HL-60/S4 (cell line): Measurements from ENCODE around the gene ATF3.

Experiments used
- in situ Hi-C: fragments of 300-500 bp; cut with MboI; formaldehyde crosslinking; loops from 2 replicates; pipeline ENCODE4 v1.14.3; 2022; ENCODE audit warnings: low sequenced_read_pairs

ATF3 gene, protein sequence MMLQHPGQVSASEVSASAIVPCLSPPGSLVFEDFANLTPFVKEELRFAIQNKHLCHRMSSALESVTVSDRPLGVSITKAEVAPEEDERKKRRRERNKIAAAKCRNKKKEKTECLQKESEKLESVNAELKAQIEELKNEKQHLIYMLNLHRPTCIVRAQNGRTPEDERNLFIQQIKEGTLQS

DNA sequence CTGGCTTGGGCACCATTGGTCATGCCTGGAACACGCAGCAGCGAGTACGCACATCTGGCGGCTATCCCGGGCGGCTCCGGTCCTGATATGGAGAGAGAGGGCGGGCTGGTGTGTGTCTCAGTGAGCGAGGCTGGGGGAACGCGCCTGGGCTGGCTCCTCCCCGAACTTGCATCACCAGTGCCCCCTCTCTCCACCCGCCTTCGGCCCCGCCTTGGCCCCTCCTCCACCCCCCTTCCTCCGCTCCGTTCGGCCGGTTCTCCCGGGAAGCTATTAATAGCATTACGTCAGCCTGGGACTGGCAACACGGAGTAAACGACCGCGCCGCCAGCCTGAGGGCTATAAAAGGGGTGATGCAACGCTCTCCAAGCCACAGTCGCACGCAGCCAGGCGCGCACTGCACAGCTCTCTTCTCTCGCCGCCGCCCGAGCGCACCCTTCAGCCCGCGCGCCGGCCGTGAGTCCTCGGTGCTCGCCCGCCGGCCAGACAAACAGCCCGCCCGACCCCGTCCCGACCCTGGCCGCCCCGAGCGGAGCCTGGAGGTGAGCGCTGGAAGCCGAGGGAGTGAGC, at the start of gene ATF3:
Gene ATF3, plus strand, starts transcription at position 370 of the 567 bp plus-strand sequence. CDS start 6,261 bp downstream, outside the sequence.
- in situ Hi-C loops, result no loop called here

DNA sequence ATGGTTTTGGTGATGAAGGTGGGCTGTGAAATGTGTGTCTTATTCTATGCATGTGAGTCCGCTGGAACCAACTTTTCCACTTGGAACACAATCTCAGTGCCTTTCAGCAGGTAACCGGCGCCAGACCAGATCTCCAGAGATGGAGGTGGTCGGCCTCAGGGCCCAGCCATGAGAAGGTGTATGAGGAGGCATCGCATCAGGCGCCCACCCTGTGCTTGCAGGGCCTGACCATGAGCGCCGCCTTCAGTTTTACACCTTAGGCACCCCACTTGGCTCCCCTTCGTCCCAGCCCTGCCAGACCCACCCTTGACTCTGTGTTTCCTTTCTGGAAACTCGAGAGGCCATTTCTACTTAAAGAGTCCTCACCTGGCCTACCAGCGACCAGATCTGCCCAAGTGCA, 48.6 kb upstream of the ATF3 start:
- in situ Hi-C loops, result no loop called here

DNA sequence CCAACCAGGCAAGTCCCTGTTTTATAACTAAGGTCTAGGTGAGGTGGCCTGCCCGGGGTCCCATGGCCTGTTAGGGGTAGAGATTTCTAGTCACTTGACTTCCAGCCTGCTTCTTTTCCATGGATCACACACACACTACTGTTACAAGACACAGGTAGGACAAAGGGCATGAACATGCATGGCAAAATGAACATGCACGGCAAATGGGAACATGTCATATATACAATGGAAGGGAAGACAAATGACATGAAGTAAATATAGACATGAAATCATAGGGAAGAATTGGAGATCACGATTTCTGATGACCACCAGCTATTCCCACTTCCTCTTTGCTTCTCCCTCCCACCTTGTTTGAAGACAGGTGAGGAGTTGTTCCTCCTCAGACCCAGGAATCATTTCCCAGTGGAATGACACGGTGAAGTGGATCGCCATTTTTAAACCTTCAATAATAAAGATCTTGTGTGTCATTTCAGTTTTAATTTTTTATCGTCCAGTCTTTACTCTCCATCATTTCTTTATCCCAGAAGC, 47.6 kb upstream of the ATF3 start:
- in situ Hi-C loops, result no loop called here

DNA sequence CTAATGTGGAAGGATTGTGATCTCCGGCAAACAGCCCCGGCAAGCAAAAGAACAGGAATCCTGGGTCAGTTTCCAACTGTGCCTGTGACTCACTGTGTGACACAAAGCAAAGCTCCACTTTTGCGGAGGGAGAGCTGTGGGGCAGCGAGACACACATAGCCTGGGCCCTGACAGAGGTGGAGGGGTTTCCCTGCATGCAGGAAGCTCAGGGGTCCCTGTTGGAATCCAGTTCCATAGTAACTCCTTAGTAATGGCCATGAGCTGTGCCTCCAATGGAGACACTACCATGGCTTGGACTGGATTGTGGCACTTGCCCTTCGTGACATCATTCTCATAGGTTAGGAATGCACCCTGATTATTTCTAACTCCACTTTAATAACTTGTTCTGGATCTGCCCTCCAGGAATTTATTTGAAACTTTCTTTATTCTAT, 47.0 kb upstream of the ATF3 start:
- in situ Hi-C loops, result no loop called here

DNA sequence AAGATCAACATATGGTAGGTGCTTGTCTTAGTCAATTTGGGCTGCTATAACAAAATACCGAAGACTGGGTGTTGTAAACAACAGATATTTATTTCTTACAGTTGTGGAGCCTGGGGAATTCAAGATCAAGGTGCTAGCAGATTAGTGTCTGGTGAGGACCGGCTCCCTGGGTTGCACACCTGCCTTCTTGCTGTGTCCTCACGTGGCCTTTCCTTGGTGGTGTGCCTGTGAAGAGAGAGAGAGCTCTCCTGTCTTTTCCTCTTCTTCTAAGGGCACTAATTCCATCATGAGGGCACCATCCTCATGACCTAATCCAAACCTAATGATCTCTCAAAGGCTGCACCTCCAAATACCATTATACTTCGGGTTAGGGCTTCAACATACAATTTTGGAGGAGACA, 45.8 kb upstream of the ATF3 start:
- in situ Hi-C loops, result no loop called here

DNA sequence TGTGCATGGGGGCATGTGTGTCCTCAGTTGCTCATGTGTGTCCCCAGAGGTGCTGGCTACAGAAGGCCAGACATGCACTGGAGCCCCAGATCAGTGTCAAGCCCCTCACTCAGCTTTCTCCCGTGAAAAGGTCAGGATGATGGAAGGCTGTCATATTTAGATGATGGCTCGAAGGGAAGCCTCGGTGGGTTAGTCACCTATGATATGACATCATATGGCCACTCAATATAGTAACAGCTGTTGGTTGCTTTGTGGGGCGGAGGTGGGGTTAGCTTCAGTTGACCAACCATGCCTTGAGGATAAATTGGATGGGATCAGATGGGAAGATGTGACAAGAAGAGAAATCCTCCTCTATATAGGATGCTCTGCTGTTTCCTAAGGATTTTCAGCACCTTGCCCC, 43.5 kb upstream of the ATF3 start:
- in situ Hi-C loops, result no loop called here

DNA sequence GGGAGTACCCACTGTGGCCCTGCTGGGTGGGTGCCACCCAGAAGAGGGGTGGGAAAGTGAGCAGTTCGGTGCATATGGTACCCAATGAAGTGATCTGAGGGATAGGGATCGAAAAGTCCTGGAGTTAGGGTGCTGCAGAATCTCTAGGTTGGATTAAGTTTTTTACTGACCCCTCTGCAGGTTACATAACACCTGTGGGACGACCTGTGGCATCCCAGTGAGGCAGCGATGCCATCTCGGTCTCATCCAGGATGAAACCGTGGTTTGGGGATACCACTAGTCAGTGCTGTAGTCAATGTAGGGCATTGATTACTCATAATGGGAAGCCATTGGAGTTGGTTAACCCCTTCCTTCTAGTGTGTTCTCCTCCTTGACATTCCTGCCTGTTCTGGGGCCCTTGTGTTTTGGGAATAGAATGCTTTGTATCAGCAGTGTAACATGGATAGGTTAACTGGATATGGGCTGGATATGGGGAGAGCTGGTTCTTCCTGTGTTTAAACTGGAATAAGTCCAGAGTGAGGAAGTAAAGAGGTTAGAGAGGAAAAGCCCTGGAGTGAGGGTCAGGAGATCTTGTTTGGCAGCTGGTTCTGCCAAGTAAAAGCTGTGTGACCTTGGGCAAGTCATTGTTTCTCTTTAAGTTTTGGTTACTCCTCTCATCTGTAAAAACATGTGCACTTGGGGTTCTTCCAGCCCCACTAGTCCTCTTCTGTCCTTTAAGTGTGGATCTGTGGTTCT, 42.8 kb upstream of the ATF3 start:
- in situ Hi-C loops, result no loop called here

DNA sequence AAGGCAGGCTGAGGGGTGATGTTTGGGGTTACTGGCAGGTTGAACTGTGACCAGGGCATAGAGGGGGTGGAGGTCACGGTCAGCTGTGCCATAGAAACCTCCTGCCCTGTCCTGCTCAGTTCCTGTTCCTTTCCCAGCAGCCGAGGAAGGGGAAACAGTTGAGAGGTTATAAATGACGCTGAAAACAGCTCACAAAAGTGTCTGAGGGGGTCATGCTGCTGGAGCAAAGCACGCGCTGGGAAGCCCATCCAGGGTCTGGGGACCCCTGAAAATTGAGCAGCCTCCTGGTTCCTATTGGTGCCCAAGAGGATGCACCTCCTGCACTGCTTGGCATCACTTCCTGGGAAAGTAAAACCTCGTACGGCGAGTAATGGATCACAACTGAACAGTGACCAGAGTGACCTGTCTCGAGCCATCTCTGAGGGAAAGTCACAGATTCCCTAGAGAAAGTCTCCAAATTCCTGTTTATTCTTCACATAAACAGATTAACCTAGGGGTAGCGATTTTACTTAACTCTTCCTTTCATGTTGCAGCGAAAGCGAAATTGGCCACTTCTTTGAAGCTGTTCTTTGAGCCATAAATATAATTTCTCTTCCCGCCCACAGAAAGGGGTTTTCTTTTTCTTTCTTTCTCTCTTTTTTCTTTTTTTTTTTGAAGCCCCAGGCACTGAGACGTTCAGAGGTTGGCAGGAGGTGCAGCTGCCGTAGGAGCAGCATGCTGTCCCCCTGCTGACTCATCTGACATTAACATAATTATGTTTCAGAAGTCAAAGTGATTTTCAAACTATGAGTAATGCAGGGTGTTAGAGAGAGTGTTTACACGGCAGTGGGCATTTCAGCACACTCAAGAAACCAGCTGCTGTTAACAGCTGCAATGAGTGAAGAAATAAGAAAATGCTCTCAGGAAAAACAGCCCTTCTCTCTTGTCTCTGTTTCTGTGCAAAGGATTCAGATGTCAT, 41.8 kb upstream of the ATF3 start:
- in situ Hi-C loops, result no loop called here

DNA sequence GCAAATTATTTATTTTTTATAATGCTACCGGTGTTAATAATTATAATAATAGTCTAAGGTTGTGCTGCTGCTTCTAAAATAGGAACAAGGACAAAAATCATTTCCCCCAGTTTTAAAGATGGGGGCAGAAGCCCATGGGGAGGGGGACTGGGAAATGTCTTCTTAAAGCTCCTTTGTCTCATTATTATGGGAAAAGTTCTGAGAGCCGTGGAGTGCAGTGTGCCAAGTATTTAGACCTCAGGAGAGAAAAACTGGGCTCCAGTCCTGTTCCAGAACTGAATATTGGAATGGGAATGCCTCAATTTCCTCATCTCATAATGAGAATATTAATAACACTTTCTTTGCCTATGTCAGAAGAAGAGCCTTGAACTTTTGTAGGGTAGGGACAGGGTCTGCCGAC, 40.9 kb upstream of the ATF3 start:
- in situ Hi-C loops, result no loop called here

DNA sequence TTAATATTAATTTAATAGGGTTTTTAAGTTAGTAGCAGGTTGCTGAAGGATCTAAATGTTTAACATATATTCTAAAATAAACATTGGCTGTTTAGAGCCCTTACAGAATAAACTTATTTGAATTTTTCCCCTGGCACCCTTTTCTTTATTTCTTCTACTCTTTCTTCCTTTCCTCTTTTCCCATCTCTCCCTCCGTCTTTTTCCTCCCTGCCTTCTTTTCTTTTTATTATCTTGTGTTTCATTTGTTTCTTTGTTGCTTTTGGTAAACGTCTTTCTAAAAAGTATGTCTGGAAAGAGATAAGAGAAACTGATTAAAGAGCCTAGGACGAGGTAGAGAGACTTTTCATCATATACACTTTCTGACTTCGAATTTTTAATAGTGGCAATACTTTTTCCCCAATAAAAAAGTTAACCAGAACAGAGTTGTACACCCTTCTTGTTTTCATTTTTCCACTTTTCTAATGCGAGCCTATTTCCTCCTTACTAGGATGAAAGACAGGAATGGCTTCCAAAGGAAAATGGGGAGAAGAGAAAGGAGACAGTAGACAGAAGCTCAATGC, 39.5 kb upstream of the ATF3 start:
- in situ Hi-C loops, result no loop called here

DNA sequence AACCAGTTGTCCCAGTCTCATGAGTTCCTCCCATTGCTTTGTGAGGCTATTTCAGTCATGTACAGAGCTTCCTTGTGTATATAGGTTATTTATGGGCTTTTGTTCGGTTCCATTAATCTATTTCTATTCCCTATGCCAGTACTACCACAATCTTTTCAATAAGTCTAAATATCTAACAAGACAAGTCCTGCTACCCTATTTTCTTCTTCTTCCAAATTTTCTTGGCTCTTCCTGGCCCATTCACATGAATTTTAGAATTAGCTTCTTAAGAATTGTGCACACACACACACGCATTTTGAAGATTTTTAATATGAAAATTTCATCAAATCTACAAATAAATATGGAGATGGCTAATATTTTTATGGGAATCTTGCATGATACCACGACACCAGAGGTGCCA, 33.8 kb upstream of the ATF3 start:
- in situ Hi-C loops, result no loop called here

DNA sequence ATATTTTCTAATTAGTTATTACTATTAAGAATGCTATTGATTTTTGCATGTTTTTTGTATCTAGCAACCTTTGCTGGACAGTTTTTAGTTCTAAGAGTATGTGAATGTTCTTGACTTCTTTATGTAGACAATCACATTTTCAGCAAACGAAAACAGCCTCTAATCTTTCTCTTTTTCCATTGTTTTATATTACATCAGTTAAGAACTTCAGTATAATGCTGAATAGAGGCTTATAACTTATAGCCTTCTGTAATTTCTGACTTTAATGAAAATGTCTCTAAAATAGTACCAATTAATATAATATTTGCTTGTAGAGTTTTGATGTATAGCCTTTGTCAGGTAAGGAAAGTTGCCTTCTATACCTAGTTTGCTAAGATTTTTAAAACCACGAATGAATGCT, 33.2 kb upstream of the ATF3 start:
- in situ Hi-C loops, result no loop called here

DNA sequence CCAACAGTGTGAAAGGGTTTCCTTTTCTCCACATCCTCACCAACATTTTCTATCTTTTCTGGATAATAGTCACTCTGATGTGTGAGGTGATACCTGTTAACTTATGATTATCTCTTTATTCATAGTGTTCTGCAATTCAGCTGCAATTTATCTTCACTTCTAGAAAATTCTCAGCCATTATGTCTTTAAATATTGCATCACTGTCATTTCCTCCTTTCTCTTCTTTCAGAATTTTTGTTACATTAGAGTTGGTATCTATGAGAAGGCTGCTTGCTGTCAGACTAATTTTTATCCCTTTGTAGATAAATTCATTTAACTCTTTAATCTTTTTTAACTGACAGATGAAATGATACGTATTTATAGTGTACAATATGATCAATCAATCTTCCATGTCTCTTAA, 30.5 kb upstream of the ATF3 start:
- in situ Hi-C loops, result no loop called here

DNA sequence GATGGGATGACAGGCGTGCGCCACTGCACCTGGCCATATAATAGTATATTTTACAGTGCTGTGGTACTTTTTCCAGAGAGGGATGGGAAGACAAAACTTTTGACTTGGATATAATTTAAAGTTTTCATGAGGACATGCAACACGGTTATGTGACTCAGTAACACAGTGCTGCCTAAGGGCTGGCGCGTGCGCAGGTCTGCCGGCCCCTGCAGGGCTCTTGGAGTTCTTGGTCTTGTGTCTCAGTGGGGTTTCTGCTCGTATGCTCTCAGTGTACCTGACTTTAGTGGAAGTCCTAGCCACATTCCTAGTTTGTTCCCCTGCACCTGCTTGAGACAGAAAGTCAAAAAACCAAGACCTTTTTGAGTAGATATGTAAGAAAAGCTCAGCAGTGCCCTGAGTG, 27.5 kb upstream of the ATF3 start:
- in situ Hi-C loops, result no loop called here

DNA sequence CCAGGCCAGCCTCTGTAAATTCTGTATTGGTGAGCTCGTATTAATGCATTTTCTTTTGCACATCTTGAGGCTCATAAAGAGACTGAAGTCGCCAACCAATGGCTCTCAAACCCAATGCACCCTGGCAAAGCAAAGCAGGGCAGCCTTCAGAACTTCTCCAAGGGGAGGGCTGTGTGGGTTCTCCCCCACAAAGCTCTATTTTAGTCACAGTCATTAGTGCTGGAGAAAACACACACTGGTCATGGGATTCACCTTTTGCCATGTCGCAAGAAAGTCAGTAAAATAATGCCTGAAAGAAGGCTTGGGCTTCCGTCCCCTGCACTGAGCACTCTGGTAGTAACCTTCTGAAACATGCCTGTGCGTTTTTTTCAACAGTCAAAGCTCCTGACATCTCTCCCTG, 26.3 kb upstream of the ATF3 start:
- in situ Hi-C loops, result no loop called here

DNA sequence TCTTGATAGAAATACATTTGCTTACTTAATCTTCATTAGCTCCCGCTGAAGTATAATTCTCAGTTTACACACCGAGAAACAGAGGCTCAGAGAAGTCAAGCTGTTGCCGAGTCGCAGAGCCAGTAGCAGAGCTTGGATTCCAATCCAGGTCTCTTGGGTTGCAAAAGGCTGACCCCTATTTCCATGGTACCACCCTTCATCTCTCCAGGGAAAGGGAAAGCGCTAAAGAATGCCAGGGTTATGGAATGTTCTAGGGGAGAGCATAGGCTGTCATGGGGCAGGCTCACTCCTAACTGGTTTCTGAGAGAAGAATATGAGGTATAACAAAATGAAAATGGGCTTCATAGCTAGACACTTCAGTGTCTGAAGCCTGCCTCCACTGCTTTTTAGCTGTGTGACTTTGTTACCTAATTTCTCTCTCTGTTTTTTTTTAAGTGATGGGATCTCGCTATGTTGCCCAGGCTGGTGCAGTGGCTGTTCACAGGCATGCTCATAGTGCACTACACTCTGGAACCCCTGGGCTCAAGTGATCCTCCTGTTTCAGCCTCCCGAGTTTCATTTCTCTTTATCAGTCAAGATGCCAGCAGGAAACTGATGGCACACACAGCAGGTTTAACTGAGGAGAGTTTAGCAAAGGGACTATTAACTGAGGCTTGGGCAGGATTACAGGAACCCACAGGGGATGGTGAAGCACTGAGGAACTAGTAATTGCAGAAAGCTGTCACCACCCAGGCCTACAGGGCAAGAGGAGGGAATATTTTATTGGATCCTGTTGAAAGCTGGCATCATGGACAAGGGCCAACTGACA, 25.5 kb upstream of the ATF3 start:
- in situ Hi-C loops, result no loop called here

DNA sequence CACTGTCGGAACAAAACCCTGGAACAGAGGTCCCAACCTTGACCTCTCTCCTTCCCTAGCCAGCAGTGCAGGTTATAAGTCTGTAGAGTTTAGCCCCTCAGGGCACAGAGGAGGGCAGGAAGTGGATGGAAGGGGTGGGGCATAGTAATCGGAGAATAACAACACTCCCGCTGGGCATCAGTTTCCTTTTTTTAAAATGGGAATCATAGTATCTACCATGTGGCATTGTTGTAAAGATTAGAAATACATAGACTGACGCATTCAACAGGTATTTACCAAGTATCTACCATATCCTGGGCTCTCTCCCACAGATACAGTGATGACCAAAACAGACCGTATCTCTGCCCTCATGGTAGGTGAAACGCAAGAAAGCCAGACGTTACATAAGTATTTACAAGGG, 24.9 kb upstream of the ATF3 start:
- in situ Hi-C loops, result no loop called here

DNA sequence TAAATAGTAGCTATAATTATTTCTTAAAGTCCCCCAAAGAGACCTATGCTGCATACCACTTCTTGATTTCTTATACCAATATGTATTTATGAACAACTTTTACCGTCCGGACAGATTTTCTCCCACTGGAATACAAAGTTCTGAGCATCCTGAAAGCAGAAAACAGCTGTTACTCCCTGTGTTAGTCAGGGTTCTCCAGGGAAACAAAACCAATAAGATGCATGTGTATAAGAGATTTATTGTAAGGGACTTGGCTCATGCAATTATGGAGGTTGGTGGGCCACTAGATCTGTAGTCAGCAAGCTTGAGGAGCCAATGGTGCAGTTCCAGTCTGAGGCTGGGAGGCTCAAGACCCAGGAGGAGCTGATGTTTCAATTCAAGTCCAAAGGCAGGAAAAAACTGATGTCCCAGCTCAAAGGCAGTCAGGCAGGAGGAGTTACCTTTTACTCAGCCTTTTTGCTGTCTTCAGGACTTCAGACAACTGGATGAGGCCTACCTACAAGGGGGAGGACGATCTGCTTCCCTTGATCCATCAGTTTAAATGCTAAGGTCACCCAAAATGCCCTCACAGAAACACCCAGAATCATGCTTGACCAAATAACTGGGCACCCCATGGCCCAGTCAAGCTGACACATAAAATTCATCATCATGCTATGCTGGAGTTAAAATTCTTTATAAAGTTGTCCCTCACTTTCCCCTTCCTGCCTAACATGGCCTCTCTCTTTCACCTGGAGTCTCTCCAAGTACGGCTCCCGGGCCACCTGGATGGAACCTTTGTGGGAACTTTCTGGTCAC, 24.3 kb upstream of the ATF3 start:
- in situ Hi-C loops, result no loop called here

DNA sequence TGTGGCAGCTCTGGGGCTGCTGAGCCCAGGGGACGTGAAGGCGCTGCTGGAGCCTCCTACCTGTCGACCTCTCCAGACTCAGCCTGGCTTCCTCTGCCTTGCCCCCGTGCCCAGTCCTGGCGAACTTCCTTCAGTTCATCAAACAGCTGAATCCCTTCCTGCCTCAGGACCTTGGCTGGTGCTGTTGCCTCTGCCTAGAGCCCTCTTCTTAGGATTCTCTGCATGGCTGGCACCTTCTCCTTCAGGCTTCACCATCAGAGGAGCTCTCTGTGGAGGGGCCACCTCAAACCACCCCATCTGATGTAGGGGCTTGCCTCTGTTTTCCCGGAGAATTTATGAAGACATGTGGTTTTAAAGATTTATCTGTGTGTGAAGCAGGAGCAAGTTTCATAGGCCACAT, 23.4 kb upstream of the ATF3 start:
- in situ Hi-C loops, result no loop called here
